GM18909 (cell line): ENCODE data around the gene HPSE.
"Not testable (repeated sequence)": the region's sequence is repeated elsewhere in the genome, so short reads cannot be mapped to it uniquely, and the experiment has no call there.

ENCODE experiments used
- ATAC-seq: cut with Tn5 transposase; IDR thresholded peaks from one replicate; pipeline ENCODE4 v1.9.1; 2021; ENCODE audit warnings: mild to moderate bottlenecking; ENCODE audit not compliant: unreplicated experiment, poor library complexity

Gene HPSE

GRCh38 chr4:83339573-83339972, 4.9 kb upstream of the HPSE start:
- no peak for ATAC-seq

- no peak for ATAC-seq
Measured at GRCh38 chr4:83335701-83336100, 1.1 kb upstream of the HPSE start.

- no peak for ATAC-seq
Measured at GRCh38 chr4:83331956-83332355, 2.7 kb downstream of the HPSE start.

- ATAC-seq, result no peak
Measured at GRCh38 chr4:83329521-83330110, 5.0 kb downstream of the HPSE start.

- ATAC-seq, result no peak
Measured at GRCh38 chr4:83328521-83329187, 6.0 kb downstream of the HPSE start.

- no peak for ATAC-seq
Measured at GRCh38 chr4:83326546-83326945, 8.1 kb downstream of the HPSE start.

- not testable (repeated sequence) for ATAC-seq
Measured at GRCh38 chr4:83325306-83325705, 9.3 kb downstream of the HPSE start.

- no peak for ATAC-seq
Measured at GRCh38 chr4:83323136-83323535, 11.5 kb downstream of the HPSE start.

- no peak for ATAC-seq
Measured at GRCh38 chr4:83320548-83320947, 14.1 kb downstream of the HPSE start.

- ATAC-seq, result no peak
Measured at GRCh38 chr4:83318666-83319065, 16.0 kb downstream of the HPSE start.

GRCh38 chr4:83317671-83318070, 17.0 kb downstream of the HPSE start:
- ATAC-seq, result no peak

- no peak for ATAC-seq
Measured at GRCh38 chr4:83316459-83317165, 18.0 kb downstream of the HPSE start.

- ATAC-seq, result no peak
Measured at GRCh38 chr4:83315341-83315870, 19.2 kb downstream of the HPSE start.

GRCh38 chr4:83308672-83309071, 26.0 kb downstream of the HPSE start:
- ATAC-seq, result no peak

- ATAC-seq, result no peak
Measured at GRCh38 chr4:83307920-83308319, 26.7 kb downstream of the HPSE start.

GRCh38 chr4:83305187-83305586, 29.5 kb downstream of the HPSE start:
- ATAC-seq, result no peak

- no peak for ATAC-seq
Measured at GRCh38 chr4:83297548-83298260, 36.9 kb downstream of the HPSE start.

- ATAC-seq, result no peak
Measured at GRCh38 chr4:83293305-83294046, 41.2 kb downstream of the HPSE start.

GRCh38 chr4:83290059-83290774, 44.4 kb downstream of the HPSE start:
- ATAC-seq, result not testable (repeated sequence)
